Measurements from ENCODE around the gene VTI1A.

The VTI1A gene

DNA sequence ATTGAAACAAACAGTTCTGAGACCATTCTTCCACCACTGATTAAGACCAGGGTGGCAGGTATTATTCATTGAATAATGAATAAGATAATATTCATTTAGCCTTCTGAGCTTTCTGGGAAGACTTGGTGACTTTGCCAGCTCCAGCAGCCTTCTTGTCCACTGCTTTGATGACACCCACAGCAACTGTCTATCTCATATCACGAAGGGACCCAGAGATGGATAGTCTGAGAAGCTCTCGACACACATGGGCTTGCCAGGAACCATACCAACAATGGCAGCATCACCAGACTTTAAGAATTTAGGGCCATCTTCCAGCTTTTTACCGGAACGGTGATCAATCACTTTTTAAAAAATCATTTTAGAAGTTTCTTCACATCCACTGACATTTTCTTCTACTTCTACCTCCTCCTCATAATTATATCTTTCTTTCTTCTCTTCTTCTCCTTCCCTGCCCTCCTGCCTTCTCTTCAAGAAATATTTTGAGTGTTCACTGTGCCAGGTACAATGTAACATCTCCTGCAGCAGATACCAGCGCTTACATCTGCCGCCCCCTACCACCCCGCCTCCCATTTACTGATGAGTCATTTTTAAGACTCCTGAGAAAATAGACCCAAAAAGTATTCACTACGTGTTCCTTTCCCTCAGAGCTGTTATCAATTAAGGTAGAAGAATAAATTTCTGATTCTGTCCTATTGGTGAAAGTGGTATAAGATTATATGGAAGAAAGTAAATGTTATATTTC lies 101.7 kb downstream of the VTI1A start:
- no peak for DNase-seq

DNA sequence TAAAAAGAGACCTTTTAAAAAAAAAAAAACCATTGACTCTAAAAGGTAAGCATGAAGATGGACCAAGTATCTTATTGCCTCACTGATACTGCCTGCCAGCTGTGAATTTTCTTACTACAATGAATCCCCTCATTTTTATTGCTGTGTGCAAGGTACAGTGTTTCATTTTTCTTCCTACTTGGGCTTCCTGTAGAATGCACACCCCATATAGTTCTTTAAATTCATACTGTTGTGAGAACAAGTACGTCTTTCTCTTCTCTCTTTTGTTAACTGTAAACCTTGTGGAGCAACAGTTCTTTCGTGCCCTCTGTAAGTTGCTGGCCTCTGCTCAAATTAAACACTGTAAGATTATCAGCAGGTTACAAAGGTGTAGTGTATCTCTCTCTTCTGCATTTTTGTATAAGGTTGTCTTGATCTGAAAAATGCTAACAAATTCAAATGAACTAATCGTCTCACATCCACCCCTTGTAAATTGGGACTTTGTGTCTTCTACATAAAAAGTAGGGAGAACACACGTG lies 105.6 kb downstream of the VTI1A start:
- DNase-seq = no peak

DNA sequence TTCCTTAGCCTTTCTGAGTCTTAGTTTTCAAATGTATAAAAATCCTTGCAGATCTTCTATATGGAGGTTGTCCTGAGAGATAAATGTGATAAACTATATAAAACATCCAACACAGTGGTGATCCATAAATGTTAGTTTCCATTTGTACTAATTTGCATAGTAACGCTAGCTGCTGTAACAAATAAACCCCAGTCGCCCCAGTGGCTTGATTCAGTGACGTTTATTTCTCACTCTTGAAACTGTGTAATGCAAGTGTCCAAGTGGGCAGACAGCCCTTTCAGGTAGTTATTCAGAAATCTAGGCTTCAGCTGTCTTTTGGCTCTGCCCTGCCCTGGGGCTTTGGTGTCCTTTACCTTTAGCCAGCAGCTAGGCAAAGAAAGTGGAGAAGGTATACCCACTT lies 106.3 kb downstream of the VTI1A start:
- DNase-seq = no peak

DNA sequence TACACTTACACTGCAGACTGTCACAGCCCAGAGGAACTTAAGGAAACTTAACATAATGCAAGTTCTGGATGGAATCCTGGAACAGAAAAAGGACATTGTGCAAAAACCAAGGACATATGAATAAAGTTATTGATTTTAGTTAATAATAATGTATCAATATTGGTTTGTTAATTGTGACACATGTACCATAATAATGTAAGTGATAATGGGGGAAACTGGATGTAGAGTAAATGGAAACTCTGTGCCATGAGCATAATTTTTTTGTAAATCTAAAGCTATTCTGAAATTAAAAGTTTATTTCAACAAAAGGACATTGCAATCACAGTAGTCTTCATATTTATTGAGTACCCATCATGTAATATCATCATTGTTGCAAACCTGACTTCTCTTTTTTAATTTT lies 107.2 kb downstream of the VTI1A start:
- no peak for DNase-seq

DNA sequence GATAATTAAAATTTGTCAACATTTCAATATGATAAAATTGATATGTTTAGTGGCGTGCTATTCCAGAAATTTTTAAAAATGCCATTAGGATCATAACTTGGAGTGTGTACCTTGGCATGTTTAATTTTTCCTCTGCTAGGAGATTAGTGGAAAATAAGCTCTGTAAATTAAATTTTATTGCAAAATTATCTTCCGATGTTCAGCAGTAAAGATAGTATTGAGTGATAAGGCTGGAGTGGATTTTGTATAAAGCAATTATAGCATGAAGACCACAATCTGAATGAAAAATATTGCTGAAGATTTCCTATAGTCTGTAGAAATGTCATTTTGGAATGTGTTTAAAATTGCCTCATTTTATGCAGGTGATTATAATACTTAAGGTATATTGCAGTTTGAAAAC lies 110.2 kb downstream of the VTI1A start:
- no peak for DNase-seq

DNA sequence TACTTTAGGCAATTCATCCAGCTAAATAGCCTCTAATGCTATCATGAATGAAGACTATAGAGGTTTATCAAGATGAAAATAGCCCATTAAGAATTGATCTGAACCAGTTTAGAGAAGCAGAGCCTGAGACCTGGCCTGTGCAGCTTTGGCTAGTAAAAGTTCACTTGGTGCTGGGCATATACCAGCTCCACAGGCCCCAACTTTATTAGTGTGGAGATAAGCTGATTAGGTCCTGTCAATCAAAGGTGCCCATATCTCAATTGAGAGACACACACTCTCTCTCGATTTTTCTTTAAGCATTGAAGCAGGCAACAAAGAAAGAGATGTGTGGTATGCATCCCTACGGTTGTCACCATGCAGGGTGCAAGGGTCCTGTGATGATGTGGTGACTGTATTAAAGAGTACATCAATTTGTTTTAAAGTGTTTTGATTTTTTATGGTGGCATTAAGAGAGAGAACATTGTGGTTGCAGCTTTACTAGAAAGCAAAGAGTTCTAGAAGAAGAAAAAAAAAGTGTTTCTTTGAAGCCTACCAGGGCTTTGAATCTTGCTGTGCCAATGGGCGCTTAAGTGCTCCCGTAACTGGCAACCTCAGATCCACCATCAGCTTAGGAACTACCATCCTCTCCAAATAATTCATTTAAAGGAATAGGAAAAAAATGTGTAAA lies 111.6 kb downstream of the VTI1A start:
- DNase-seq = no peak

DNA sequence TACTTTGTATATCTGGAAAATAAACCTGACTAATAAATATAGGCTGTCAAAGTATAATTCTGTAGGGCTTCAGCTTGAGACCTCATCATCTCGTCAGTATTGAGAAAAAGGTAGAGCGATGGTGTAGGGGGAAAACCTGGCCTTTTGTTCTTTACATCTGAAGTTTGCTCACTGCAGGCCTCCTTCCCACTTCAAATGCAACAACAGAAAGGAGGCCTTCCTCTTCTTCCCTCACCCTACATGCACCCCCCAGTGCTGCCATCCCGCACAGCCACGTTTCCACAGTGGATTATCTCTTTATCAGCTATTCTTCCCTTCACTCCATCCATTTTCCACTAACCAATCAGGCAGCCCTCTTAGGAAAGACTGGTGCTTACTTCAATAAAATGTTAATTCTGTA lies 112.3 kb downstream of the VTI1A start:
- no peak for DNase-seq

DNA sequence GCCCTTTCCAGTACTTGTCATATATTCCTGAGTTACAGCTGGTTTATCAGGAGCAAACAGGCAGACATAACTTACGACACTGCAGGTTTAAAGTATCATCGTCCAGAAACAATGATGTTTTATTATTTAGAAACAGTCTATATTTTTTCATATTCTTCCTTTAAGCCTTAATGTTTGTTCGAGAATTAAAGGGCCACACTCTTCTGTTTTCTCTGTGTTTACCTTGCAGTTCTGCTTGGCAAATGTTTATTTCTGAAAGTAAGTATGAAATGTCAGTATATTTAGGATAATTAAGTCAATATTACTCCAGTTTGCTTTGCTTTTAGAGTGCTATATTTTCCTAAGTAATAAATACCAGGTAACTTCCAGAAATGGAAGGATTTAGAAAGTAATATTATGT lies 115.1 kb downstream of the VTI1A start:
- no peak for DNase-seq

DNA sequence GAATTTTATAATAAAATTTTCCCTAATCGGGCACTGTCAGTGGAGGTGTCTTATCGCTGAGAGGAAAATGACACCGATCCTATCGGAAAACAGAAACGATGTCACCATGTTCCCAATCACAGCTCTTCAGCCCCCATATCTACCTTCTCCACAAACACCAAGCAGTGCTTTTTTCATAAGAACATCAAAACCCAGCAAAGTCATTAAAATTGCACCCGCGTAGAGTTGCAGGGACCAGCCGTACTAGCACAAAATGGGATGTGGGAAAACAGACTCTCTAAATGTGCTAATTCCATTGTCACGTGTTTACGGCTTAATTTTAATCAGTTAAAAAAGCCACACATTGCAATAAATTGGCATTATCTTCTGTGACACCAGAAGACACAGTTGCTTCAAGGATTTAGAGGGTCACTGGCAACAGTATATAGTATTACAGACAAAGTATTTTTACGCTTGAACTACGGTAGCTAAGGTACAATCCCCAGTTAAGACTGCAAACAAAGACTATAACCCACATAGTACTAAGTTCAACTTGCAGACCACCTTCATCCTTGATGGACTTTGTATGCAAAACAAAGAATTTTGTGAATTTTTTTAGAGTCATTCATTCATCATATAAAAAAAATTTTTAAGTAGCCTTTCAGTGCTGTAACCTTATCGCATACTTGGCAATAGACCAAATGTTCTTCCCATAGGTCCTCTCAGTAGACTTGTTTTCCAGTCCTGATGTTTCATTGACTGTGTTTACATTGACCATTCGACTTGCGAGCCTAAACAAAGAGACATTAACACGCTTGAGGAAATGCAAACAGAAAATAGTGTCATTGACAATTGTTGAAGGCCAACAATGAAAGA lies 116.0 kb downstream of the VTI1A start:
- no peak for DNase-seq

DNA sequence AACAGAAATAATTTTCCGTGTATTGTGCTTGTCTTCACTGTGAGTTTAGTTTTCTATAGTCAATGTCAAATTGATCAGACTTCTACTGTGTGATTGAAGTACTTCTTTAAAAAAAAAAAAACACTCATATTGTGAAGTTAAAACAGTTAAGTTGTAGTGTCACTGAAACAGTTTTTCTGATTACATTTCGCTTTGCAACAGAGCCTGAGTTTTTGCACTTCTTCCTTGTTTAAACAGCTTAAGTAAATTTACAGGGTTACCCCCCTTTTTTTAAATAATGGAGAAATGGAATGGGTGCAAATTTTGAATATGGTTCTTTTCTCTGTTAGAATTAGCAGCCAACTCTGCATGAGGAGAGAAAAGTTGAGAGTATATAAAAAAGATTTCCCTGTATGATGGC lies 117.3 kb downstream of the VTI1A start:
- DNase-seq = no peak

DNA sequence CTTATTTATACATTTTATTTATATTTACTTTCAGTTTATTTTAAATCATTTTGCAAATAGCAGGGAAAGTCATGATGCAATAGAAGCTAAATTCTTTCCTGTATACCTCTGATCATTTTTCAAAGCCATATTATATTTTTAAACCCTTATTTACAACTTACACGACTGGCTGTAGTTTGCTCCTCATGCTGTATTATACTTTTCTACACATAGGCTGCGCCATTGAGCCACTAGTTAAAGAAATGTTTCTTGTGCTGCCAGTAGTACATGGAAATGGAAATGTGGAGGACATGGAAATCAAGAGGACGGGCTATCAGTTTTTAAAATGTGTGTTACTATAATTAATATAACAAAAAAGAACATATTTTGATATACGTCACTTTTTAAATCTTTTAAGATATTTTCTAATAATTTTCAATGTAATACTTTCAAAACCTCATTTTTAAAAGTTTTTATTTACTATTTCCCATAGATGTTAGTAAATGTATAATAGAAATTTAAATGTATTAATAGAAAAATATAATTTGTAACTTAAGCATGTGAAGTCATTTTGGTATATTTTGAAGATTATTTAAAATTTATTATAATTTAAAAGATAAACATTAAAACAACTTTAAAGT lies 118.5 kb downstream of the VTI1A start:
- DNase-seq = peak; percentile 56

DNA sequence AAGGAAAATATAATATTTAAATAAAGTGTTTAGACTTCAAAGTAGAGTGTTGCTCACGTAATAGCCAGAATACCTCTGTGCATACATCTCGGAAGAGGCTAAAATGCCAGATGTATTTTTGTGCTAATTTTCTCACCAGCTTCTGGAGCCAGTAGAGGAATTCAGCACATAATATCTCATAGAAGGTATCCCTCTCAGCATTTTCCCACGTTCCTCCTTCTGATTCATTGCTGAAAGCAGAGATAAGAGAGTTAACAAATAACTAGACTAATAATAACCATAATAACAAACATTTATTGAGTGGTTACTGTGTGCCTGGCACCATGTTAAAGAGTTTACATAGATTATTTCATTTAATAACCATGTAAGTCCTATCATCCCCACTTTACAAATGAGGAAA lies 123.6 kb downstream of the VTI1A start:
- DNase-seq = no peak

DNA sequence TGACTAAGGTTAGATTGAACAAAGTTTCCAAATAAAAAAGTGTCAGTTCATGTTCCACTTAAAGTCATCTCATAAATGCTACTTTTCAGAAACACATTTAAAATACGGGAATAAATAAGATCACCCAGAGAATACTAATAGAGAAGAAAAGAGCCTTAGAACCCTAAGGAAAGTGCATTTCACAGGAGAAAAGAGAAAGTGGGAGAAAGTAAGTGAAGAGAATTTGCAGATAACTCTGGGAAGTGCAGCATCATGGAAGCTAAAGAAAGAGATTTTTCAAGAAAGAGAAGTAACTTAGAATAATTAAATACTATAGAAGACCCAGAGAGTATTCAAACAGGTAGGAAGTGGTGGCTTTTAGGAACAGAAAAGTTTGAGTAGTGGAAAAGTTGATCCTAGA lies 132.6 kb downstream of the VTI1A start:
- no peak for DNase-seq

DNA sequence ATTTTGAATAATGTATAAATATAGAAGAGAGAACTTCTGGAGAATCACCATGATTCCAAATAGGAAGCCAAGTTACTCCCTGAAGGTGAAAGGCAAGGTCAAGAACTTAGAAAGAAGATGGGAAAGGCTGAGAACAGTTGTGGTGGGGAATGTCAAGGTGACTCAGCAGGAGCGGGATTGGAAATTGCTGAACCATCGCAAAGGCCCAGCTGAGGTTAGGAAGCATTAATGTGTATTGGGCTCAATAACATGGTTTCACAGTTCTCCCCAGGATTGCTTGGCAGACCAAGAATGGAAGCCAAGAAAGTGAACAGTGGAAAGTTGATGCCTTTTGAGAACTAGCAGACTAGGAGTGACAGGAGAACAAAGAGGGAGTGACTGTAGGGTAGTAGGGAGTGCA lies 133.3 kb downstream of the VTI1A start:
- no peak for DNase-seq

DNA sequence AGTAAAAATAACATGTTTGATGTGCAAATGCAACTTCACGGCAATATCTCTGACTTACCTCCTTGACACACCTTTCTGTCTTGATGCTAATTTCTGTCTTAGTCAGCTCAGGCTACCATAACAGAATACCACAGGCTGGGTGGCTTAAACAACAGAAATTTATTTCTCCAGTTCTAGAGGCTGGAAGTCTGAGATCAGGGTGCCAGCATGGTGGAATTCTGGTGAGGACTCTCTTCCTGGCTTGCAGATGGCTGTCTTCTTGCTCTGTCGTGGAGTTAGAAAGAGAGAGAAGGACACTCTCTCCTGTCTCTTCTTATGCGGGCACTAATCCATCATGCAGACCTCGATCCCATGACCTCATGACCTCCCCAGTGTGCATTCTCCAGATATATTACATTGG lies 134.9 kb downstream of the VTI1A start:
- DNase-seq = no peak

DNA sequence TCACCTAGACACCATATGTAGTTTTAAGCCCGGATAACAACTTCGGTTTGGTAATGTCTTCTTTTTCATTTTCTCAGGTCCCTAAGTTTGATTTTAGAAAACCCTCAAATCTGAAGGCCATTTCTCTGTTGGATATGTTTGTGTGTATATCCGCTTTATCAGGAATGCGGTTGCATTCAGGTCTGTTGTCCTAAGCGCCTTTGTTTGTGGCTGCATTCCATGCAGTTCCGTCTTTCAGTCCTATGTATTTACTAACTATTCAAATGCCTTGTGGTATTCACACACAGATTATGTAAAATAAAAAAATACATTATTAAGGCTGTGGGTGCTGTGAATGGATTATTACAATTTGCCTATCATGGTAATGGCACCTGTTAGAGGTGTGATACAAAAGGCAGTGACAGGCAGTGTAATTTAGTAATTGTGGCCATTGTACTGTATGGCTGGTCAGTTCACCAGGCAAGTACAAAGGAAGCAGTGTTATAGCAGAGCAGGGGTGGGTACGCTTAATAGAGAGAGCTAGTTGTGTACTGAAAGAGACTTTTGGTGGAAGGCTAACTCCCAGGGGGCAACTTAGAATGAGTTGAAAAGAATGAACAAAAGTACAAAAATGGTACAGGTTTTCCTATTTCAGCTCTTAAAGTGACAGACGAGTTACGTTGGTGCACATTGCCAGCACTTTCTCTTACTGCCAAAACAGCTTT lies 136.4 kb downstream of the VTI1A start:
- no peak for DNase-seq

DNA sequence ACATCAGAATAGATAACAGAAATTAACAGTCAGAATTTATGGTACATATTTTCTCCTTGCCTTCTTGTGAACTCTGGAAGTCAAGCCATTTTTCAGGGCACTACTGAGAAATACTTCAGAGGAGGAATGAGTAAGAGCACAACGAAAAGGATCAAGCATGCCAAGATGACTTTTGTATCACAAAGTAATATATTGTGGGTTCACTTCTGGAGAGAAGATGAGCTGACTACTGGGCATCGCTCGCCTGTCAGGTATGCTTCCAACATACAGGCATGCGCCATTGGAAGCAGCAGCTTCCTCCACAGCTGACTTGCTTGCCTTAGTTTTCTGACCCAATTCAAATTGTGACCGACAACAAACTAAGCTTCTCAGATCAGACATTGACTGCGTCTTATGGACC lies 137.3 kb downstream of the VTI1A start:
- DNase-seq = no peak

DNA sequence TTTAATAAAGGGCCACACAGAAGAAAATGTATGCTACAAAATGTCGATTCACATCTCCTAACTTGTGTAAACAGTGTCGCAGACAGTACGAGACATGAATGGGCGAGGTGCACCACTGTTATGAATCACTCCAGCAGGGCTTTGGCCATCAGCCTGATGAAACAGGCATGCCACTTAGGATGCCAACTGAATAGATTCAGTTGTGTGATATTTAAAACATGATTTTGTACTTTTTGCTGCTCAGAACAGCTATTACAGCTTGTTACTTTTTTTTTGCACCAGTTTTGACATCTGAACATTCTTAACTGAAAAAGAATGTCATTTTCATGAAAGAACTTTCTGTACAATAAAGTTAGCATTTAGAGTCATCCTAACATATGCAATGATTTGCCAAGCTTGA lies 138.1 kb downstream of the VTI1A start:
- DNase-seq = no peak

DNA sequence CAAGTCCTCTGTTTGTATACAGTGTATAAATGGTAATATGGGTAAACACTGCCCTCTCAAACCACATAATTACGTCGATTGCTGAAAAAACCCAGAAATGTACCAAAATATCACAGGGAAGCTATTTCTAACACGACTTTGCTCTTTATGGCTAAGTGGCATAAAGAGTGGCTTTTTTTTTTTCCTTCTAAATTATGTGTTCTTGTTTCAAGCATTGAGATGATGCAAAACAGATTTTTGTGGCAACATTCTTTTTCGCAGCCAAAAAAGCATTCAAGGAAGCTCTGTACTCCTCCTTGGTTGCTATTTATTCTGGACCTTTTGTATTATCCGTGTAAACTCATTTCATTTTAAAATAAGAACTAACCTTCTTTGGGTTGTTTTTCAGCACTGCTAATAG lies 138.9 kb downstream of the VTI1A start:
- DNase-seq = no peak

DNA sequence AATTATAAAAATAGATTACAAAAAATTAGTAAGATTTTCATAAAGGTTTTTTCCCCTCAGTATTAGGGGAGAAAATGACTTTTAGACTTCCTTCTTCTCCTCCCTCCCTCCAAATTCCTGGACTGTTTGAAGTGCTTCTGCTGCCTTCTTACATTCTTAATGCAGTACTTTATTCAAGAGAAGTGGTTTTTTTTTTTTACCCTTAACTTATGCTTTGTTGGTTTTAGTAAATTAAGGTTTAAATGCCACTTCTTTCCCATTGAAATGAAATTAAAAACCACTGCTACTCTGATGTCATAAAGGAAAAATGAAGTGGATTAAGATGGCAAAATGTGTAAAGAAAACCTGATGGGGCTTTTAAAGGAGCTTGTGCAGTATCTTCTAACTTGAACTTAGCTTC lies 140.7 kb downstream of the VTI1A start:
- DNase-seq = no peak

DNA sequence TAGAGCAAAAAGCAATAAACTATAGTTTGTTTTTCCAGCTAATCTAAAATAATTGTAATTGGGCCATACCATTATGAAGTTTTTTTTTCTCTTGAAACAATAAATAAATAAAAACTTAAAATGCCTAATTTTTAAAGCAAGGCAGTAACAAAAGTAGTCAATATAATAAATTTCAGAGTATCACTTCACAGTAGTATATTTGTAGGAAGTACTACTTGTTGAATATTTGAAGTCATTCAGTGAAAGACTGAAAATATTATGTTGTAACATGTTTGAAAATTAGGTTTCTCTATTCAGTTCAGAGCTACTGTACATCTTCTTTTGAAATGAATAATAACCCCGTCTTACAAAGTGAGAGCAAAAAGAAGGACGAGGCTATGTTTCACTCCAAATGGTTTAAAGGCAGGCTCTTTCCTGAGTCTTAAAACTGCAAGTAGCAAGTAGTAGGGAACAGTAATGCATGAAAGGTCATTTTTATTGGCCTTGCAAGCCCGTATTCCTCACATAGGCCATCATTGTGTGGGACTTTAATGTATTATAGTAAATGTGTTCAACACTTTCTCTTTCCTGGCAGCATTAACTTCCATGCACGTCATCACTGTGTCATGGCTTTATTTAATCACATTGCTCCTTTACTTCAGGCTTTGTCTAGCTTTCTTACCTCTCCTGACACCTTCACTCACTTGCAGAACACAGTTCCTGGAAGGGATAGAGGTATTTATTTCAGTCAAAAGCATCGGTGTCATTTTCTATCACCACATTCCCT lies 141.4 kb downstream of the VTI1A start:
- DNase-seq = no peak

DNA sequence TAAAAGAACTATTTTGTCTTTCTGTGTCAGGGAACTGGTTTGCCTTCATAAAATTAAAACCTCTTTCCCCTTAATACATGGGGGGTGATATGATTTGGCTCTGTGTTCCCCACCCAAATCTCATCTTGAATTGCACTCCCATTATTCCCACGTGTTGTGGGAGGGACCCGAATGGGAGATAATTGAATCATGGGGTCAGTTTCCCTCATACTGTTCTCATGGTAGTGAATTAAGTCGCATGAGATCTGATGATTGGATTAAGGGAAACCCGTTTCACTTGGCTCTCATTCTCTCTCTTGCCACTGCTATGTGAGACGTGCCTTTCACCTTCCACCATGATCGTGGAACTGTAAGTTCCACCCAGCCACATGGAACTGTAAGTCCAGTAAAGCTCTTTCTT lies 142.1 kb downstream of the VTI1A start:
- no peak for DNase-seq

Data from right hindlimb (tissue), 1 donor.